ENCODE measurements around the gene ALDH2. TPM values are rescaled to one million over a fixed set of nuclear protein-coding genes. Genes with fewer than 3 reads are reported as not detected.
A peak's percentile ranks its signal among the peaks of the same experiment; 100 is the strongest.

Gene ALDH2
- total RNA-seq, 1 experiment from 2014 or later: 2.0 TPM

- Histone ChIP-seq H3K36me3 (no peaks in the 10 kb centered on the region), H3K4me1 (peaks cover 3% of the 10 kb centered on the region), H3K4me3 (no peak overlapping the region), H3K9me3 (replicated peaks) (no peaks in the 10 kb centered on the region), H3K27ac (no peak overlapping the region), H3K27me3 (0 out of 2 replicates have a peak, but pooled peaks cover 4% of the 10 kb centered on the region)
- DNase-seq: no peak
These were observed 1.6 kb downstream of the ALDH2 start for GRCh38 chr12:111768159-111768895.

- H3K4me3 ChIP-seq: no peak overlapping the region
- no peaks in the 10 kb centered on the region for H3K36me3 ChIP-seq
- H3K9me3 ChIP-seq (replicated peaks): no peaks in the 10 kb centered on the region
- H3K4me1 ChIP-seq: peaks cover 15% of the 10 kb centered on the region
- no peak for DNase-seq
- H3K27me3 ChIP-seq: no peaks in the 10 kb centered on the region
- H3K27ac ChIP-seq: no peak overlapping the region
These were observed 2.9 kb downstream of the ALDH2 start for GRCh38 chr12:111769599-111769998.

GRCh38 chr12:111773801-111774551, 7.2 kb downstream of the ALDH2 start:
- Histone ChIP-seq H3K27ac (no peak overlapping the region; the same call in 1 of the 2 replicates), H3K9me3 (replicated peaks) (no peaks in the 10 kb centered on the region), H3K4me1 (peaks cover 31% of the 10 kb centered on the region), H3K4me3 (no peak overlapping the region), H3K36me3 (no peaks in the 10 kb centered on the region), H3K27me3 (no peaks in the 10 kb centered on the region)
- peak; percentile 70 to 78 for DNase-seq

GRCh38 chr12:111775205-111776193, 8.8 kb downstream of the ALDH2 start:
- Histone ChIP-seq H3K27ac (no peak overlapping the region), H3K9me3 (replicated peaks) (no peaks in the 10 kb centered on the region), H3K27me3 (no peaks in the 10 kb centered on the region), H3K36me3 (no peaks in the 10 kb centered on the region), H3K4me1 (peaks cover 31% of the 10 kb centered on the region), H3K4me3 (peak overlapping the region; percentile 19)
- DNase-seq: peak; percentile 48 to 62

- Histone ChIP-seq H3K4me3 (no peak overlapping the region), H3K9me3 (replicated peaks) (no peaks in the 10 kb centered on the region), H3K27ac (no peak overlapping the region)
These were observed 10.2 kb downstream of the ALDH2 start for GRCh38 chr12:111776836-111777344.

GRCh38 chr12:111777345-111778045, 10.8 kb downstream of the ALDH2 start:
- no peak overlapping the region for H3K4me3 ChIP-seq
- no peaks in the 10 kb centered on the region for H3K9me3 ChIP-seq (replicated peaks)
- DNase-seq: no peak
- H3K27ac ChIP-seq: no peak overlapping the region
- H3K4me1 ChIP-seq: peaks cover 31% of the 10 kb centered on the region
- no peaks in the 10 kb centered on the region for H3K27me3 ChIP-seq
- H3K36me3 ChIP-seq: no peaks in the 10 kb centered on the region

More at GRCh38 chr12:111776836-111777344, 10.2 kb downstream of the ALDH2 start:
- Histone ChIP-seq H3K4me1 (peaks cover 31% of the 10 kb centered on the region), H3K36me3 (no peaks in the 10 kb centered on the region), H3K27me3 (no peaks in the 10 kb centered on the region)
- DNase-seq: no peak

GRCh38 chr12:111780166-111780565, 13.4 kb downstream of the ALDH2 start:
- no peak overlapping the region for H3K27ac ChIP-seq
- H3K4me1 ChIP-seq: peaks cover 11% of the 10 kb centered on the region
- H3K4me3 ChIP-seq: no peak overlapping the region
- no peaks in the 10 kb centered on the region for H3K27me3 ChIP-seq
- no peaks in the 10 kb centered on the region for H3K9me3 ChIP-seq (replicated peaks)
- no peaks in the 10 kb centered on the region for H3K36me3 ChIP-seq
- no peak for DNase-seq

- no peak overlapping the region for H3K27ac ChIP-seq
- H3K4me1 ChIP-seq: peaks cover 6% of the 10 kb centered on the region
- H3K27me3 ChIP-seq: no peaks in the 10 kb centered on the region
These were observed 13.9 kb downstream of the ALDH2 start for GRCh38 chr12:111780615-111781014.

GRCh38 chr12:111781085-111781658, 14.4 kb downstream of the ALDH2 start:
- no peak overlapping the region for H3K4me3 ChIP-seq
- no peak overlapping the region for H3K27ac ChIP-seq
- no peaks in the 10 kb centered on the region for H3K27me3 ChIP-seq
- H3K4me1 ChIP-seq: peaks cover under 1% of the 10 kb centered on the region; the same call in 1 of the 2 replicates
- no peaks in the 10 kb centered on the region for H3K36me3 ChIP-seq
- no peak for DNase-seq
- H3K9me3 ChIP-seq (replicated peaks): no peaks in the 10 kb centered on the region

More at GRCh38 chr12:111780615-111781014, 13.9 kb downstream of the ALDH2 start:
- no peak for DNase-seq
- Histone ChIP-seq H3K4me3 (no peak overlapping the region), H3K9me3 (replicated peaks) (no peaks in the 10 kb centered on the region), H3K36me3 (no peaks in the 10 kb centered on the region)

GRCh38 chr12:111783046-111783445, 16.3 kb downstream of the ALDH2 start:
- Histone ChIP-seq H3K4me3 (no peak overlapping the region), H3K9me3 (replicated peaks) (no peaks in the 10 kb centered on the region), H3K27me3 (no peaks in the 10 kb centered on the region), H3K27ac (no peak overlapping the region), H3K36me3 (no peaks in the 10 kb centered on the region), H3K4me1 (no peaks in the 10 kb centered on the region)
- DNase-seq: no peak

- no peaks in the 10 kb centered on the region for H3K36me3 ChIP-seq
- no peaks in the 10 kb centered on the region for H3K27me3 ChIP-seq
- DNase-seq: no peak
- no peaks in the 10 kb centered on the region for H3K4me1 ChIP-seq
- no peak overlapping the region for H3K4me3 ChIP-seq
- no peaks in the 10 kb centered on the region for H3K9me3 ChIP-seq (replicated peaks)
- H3K27ac ChIP-seq: no peak overlapping the region
These were observed 18.2 kb downstream of the ALDH2 start for GRCh38 chr12:111784953-111785352.

GRCh38 chr12:111785651-111786050, 18.9 kb downstream of the ALDH2 start:
- Histone ChIP-seq H3K36me3 (no peaks in the 10 kb centered on the region), H3K9me3 (replicated peaks) (no peaks in the 10 kb centered on the region), H3K4me1 (no peaks in the 10 kb centered on the region), H3K27ac (no peak overlapping the region), H3K27me3 (no peaks in the 10 kb centered on the region), H3K4me3 (no peak overlapping the region)
- DNase-seq: no peak

GRCh38 chr12:111788178-111788654, 21.5 kb downstream of the ALDH2 start:
- no peaks in the 10 kb centered on the region for H3K36me3 ChIP-seq
- H3K4me1 ChIP-seq: no peaks in the 10 kb centered on the region
- no peak overlapping the region for H3K4me3 ChIP-seq
- peak; percentile 83 to 86 for DNase-seq
- H3K9me3 ChIP-seq (replicated peaks): no peaks in the 10 kb centered on the region
- no peak overlapping the region for H3K27ac ChIP-seq
- H3K27me3 ChIP-seq: no peaks in the 10 kb centered on the region
